Natural killer cell (primary cell): ENCODE measurements around the gene CDKN2B-AS1. TPM values are rescaled to one million over a fixed set of nuclear protein-coding genes. Genes with fewer than 3 reads are reported as not detected.

Experiments
- ATAC-seq, 3 donors: fragments of 150-1000 bp in 2 of 3; fragments of 200-7000 bp in 1 of 3; cut with Tn5 transposase; 1 replicate in 1 of 3; 2 replicates in 2 of 3; pipeline ENCODE4 v1.10.0; 2021; ENCODE audit warnings: mild to moderate bottlenecking in 2 of 3, moderate library complexity in 2 of 3
- DNase-seq, 2 donors: peaks; one replicate each; pipeline versions ENCODE4 v3.0.0 to v3.0.0-alpha.2; 2013 to 2021; ENCODE audit warnings: mixed read lengths in 1 of 2
- H3K27ac ChIP-seq: one replicate; pipeline ENCODE4 v1.5.1; 2013; ENCODE audit warnings: mild to moderate bottlenecking, low read length
- H3K27me3 ChIP-seq: one replicate; pipeline ENCODE4 v1.6.1; 2013; ENCODE audit warnings: low read length; ENCODE audit not compliant: control insufficient read depth, insufficient read depth
- H3K36me3 ChIP-seq: one replicate; pipeline ENCODE4 v1.6.1; 2013; ENCODE audit warnings: low read length; ENCODE audit not compliant: control insufficient read depth, insufficient read depth
- H3K4me1 ChIP-seq: one replicate; pipeline ENCODE4 v1.6.1; 2013; ENCODE audit warnings: low read length; ENCODE audit not compliant: control insufficient read depth, insufficient read depth
- H3K4me3 ChIP-seq: one replicate; pipeline ENCODE4 v1.5.1; 2013; ENCODE audit warnings: low read length
- H3K9me3 ChIP-seq: one replicate; pipeline ENCODE4 v1.6.1; 2013; ENCODE audit warnings: low read length; ENCODE audit not compliant: control insufficient read depth, insufficient read depth
- H3K27ac Mint-ChIP-seq, 2 donors: one replicate each; pipeline ENCODE4 v1.8.0; 2022; ENCODE audit warnings: mild to moderate bottlenecking in 2 of 2, mixed read lengths in 2 of 2, moderate library complexity in 1 of 2
- H3K27me3 Mint-ChIP-seq, 2 donors: one replicate each; pipeline ENCODE4 v1.8.0; 2022; ENCODE audit warnings: low read depth in 2 of 2, mixed read lengths in 2 of 2
- H3K36me3 Mint-ChIP-seq: one replicate; pipeline ENCODE4 v1.8.0; 2022; ENCODE audit warnings: mixed read lengths
- H3K4me1 Mint-ChIP-seq, 2 donors: one replicate each; pipeline ENCODE4 v1.8.0; 2022; ENCODE audit warnings: mixed read lengths in 2 of 2
- H3K4me3 Mint-ChIP-seq: one replicate; pipeline ENCODE4 v1.8.0; 2022; ENCODE audit warnings: mild to moderate bottlenecking, moderate library complexity, mixed read lengths
- H3K9me3 Mint-ChIP-seq, 2 donors: one replicate each; pipeline ENCODE4 v1.8.0; 2022; ENCODE audit warnings: mixed read lengths in 2 of 2
- WGBS: methylation state at CpG from one replicate; pipeline ENCODE4 v1.1.7; 2013; ENCODE audit warnings: missing lambda C conversion rate; ENCODE audit not compliant: insufficient coverage; 5-methylcytosine and 5-hydroxymethylcytosine counted together
- intact Hi-C: fragments of 100-400 bp; cut with micrococcal nuclease; formaldehyde crosslinking; loops from one replicate; pipeline ENCODE4 v1.14.2; 2022
- total RNA-seq, 4 donors: library from RNA; stranded (reverse); fragments of 120-200 nt in 1 of 4; gene quantifications; one replicate each; pipeline versions ENCODE4 v1.2.3 to v1.2.4, GENCODE V29; 2013 to 2022
- TF ChIP-seq, protein P1 (sequence below): fragments of 200-600 bp; IDR thresholded peaks from one replicate; pipeline ENCODE4 v1.8.0; 2022; ENCODE audit warnings: antibody characterized with exemption

The CDKN2B-AS1 gene
- total RNA-seq, 3 donors from 2014 or later (not counting 1 experiment from before 2014, with no cell fraction given) = 2.6 to 4.3 (median 3.1) TPM

DNA sequence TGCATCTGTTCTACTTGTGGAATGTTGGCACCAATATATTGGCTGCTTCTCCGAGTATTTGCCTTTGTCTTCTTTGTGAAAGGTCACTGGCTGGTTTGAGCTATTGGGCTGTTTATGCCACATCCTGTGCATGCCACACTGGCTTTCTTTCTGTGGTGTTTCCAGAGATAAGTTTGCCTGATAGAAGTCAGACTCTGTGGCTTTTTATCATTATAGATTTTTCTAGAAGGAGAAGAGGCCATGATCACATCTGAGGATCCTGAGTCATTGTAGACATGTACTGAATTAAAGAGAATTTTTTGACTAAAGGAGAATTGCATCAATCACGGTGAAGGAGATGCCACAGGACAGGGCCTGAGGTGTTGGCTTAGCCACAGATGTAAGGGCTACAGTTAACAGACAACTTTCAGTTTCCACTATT lies 41.0 kb downstream of the CDKN2B-AS1 start:
- intact Hi-C loops = no loop called here
- no peaks in the 10 kb centered on the region for H3K36me3 ChIP-seq
- 45% methylated on average over 2 of the region's 2 CpGs for WGBS
- H3K27ac ChIP-seq = no peak overlapping the region
- H3K36me3 Mint-ChIP-seq = no peaks in the 10 kb centered on the region
- ATAC-seq = peak; percentile 24 to 66 (median 50)
- no peak overlapping the region for H3K4me3 Mint-ChIP-seq
- H3K4me3 ChIP-seq = no peak overlapping the region
- no peak for DNase-seq
- TF ChIP-seq, protein P1, sequence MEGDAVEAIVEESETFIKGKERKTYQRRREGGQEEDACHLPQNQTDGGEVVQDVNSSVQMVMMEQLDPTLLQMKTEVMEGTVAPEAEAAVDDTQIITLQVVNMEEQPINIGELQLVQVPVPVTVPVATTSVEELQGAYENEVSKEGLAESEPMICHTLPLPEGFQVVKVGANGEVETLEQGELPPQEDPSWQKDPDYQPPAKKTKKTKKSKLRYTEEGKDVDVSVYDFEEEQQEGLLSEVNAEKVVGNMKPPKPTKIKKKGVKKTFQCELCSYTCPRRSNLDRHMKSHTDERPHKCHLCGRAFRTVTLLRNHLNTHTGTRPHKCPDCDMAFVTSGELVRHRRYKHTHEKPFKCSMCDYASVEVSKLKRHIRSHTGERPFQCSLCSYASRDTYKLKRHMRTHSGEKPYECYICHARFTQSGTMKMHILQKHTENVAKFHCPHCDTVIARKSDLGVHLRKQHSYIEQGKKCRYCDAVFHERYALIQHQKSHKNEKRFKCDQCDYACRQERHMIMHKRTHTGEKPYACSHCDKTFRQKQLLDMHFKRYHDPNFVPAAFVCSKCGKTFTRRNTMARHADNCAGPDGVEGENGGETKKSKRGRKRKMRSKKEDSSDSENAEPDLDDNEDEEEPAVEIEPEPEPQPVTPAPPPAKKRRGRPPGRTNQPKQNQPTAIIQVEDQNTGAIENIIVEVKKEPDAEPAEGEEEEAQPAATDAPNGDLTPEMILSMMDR = no peak
- H3K4me1 Mint-ChIP-seq = peaks cover 9 to 10% of the 10 kb centered on the region in 2 donors
- peaks cover 6% of the 10 kb centered on the region for H3K4me1 ChIP-seq
- H3K27ac Mint-ChIP-seq = peak overlapping the region in 1 of 2 donors; percentile 55
- no peaks in the 10 kb centered on the region for H3K9me3 ChIP-seq
- peaks cover 0 to 6% of the 10 kb centered on the region in 2 donors for H3K27me3 Mint-ChIP-seq
- peaks cover 3% of the 10 kb centered on the region for H3K27me3 ChIP-seq
- no peaks in the 10 kb centered on the region for H3K9me3 Mint-ChIP-seq

GRCh38 chr9:22036866-22037626 lies 42.5 kb downstream of the CDKN2B-AS1 start:
- no peak overlapping the region for H3K27ac ChIP-seq
- peaks cover 3% of the 10 kb centered on the region for H3K27me3 ChIP-seq
- no peaks in the 10 kb centered on the region for H3K36me3 ChIP-seq
- 100% methylated on average over 1 of the region's 4 CpGs for WGBS
- no peaks in the 10 kb centered on the region for H3K9me3 Mint-ChIP-seq
- no peaks in the 10 kb centered on the region for H3K36me3 Mint-ChIP-seq
- no peaks in the 10 kb centered on the region for H3K9me3 ChIP-seq
- no peak overlapping the region for H3K4me3 ChIP-seq
- TF ChIP-seq, protein P1 = no peak
- peaks cover 9 to 10% of the 10 kb centered on the region in 2 donors for H3K4me1 Mint-ChIP-seq
- peaks cover 0 to 6% of the 10 kb centered on the region in 2 donors for H3K27me3 Mint-ChIP-seq
- peaks cover 6% of the 10 kb centered on the region for H3K4me1 ChIP-seq
- H3K27ac Mint-ChIP-seq = no peak overlapping the region
- intact Hi-C loops = no loop called here
- no peak overlapping the region for H3K4me3 Mint-ChIP-seq
- ATAC-seq (no peak), DNase-seq (no peak)

DNA sequence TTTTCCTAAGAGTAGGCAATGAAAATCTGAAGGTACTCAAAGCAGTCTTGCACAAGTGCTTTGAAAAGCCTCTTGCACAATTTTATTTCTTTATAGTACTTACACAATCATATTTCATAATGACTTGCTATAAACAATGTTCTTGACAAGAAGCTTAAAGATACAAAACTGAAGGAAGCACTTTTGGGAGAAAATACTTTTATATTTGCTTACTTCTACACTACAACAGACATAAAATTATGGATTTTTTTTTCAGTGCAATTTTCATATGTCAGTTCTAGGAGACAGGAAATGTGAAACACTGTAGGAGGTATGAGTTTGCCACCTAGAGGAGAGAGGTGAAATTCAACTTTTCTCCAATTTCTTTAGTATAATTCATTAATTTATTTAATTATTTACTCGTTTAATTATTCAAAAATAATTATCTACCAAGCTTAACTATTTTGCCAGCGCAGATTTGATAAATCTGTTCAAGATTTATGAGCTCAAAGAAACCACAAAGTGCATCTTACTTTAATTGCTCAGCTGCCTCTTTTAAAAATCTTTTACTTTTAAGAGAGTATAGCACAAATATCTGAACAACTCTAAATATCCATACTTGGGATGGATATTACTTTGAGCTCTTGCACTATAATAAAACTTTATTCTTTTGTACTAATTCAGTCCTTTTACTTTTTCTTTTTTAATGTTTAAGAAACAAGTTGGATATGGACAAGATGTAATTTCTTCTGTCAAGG lies 43.5 kb downstream of the CDKN2B-AS1 start:
- Mint-ChIP-seq H3K9me3 (no peaks in the 10 kb centered on the region), H3K27me3 (peaks cover 0 to 12% of the 10 kb centered on the region in 2 donors), H3K4me3 (no peak overlapping the region), H3K36me3 (no peaks in the 10 kb centered on the region), H3K4me1 (peaks cover 9 to 10% of the 10 kb centered on the region in 2 donors), H3K27ac (no peak overlapping the region)
- DNase-seq (peak in 1 of 2 donors; percentile 55), ATAC-seq (peak in 2 of 3 donors; percentile 44 to 54)
- 31% methylated on average over 2 of the region's 2 CpGs for WGBS
- H3K27me3 ChIP-seq = peaks cover 3% of the 10 kb centered on the region
- TF ChIP-seq, protein P1 = peak; percentile 55
- intact Hi-C loops = loop anchor here (1.0 kb wide), 1 partner anchor 225 kb away; no protein-coding TSS in a partner anchor
- no peak overlapping the region for H3K27ac ChIP-seq
- H3K9me3 ChIP-seq = no peaks in the 10 kb centered on the region
- H3K4me3 ChIP-seq = no peak overlapping the region
- H3K36me3 ChIP-seq = no peaks in the 10 kb centered on the region
- peaks cover 6% of the 10 kb centered on the region for H3K4me1 ChIP-seq
